ENCODE measurements around the gene TCF3.

The TCF3 gene

DNA sequence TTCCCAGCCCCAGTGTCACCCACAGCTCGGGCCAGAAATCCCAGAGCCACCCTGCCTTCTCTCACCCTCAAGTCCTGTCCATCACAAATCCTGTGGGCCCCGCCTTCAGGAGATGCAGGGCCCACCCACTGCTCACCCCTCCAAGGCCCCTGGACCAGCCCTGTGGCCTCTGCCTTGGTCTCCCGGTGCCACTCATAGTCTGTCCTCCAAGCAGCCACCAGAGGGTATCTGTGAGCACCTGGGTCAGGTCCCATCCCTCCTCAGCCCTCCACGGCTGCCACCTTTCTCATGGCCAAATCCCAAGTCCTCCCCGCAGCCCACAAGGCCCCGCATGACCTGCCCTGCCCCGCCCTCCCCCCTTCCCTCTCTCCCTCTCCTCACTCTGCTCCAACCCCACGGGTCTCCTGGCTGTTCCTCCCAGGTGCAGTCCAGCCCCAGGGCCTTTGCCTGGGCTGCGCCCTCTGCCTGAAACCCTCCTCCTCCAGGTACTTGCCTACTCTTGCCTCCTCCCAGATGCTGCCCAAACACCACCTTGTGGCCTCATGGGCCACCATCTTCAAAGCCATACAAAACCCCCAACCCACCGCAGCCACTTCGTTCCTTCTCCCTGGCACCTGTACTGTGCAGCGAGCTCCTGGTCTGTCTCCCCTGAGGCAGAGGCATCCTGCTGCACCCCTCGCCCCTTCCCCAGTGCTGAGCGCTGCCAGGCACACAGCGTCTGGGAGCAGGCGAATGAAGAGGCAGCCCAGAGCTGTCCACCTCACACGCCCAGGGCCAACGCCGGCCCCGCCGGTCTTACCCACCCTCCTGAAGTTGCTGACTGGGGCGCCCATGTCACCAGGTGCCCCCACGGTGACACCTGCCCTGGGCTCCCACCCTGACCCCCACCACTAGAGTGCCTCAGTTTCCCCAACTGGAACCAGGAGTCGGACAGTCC, 34.0 kb downstream of the TCF3 start:
- no peaks in the 10 kb centered on the region for H3F3A ChIP-seq (ENCODE audit: low read depth)
- no peaks in the 10 kb centered on the region for H3K9me3 ChIP-seq (ENCODE audit: insufficient read depth, low read depth, low read length)
- H3K79me2 ChIP-seq (ENCODE audit: insufficient read depth, low read length), result no peaks in the 10 kb centered on the region
- TF ChIP-seq, protein P1, sequence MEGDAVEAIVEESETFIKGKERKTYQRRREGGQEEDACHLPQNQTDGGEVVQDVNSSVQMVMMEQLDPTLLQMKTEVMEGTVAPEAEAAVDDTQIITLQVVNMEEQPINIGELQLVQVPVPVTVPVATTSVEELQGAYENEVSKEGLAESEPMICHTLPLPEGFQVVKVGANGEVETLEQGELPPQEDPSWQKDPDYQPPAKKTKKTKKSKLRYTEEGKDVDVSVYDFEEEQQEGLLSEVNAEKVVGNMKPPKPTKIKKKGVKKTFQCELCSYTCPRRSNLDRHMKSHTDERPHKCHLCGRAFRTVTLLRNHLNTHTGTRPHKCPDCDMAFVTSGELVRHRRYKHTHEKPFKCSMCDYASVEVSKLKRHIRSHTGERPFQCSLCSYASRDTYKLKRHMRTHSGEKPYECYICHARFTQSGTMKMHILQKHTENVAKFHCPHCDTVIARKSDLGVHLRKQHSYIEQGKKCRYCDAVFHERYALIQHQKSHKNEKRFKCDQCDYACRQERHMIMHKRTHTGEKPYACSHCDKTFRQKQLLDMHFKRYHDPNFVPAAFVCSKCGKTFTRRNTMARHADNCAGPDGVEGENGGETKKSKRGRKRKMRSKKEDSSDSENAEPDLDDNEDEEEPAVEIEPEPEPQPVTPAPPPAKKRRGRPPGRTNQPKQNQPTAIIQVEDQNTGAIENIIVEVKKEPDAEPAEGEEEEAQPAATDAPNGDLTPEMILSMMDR (conservative IDR thresholded peaks at IDR 0.05; ENCODE audit: low read length), result peak; percentile 50
- TF ChIP-seq EZH2phosphoT487 (IDR thresholded peaks at IDR 0.05; ENCODE audit: borderline replicate concordance), result no peak
- H3K9ac ChIP-seq (ENCODE audit: low read depth, low read length, poor library complexity, severe bottlenecking), result no peak overlapping the region
- no peaks in the 10 kb centered on the region for H3K4me1 ChIP-seq (ENCODE audit: insufficient read depth, low read length, poor library complexity, severe bottlenecking)
- H2AFZ ChIP-seq (ENCODE audit: low read length), result no peak overlapping the region
- no peaks in the 10 kb centered on the region for H3K27me3 ChIP-seq (ENCODE audit: insufficient read depth, low read length, poor library complexity, severe bottlenecking)
- H4K20me1 ChIP-seq (ENCODE audit: insufficient read depth, low read length, poor library complexity, severe bottlenecking), result peaks cover 16% of the 10 kb centered on the region
- H3K9me2 ChIP-seq (replicated peaks; ENCODE audit: low read depth, low read length), result no peaks in the 10 kb centered on the region
- no peak overlapping the region for H3K4me2 ChIP-seq (ENCODE audit: low read depth, low read length, poor library complexity, severe bottlenecking)
- no peak overlapping the region for H3K4me3 ChIP-seq (ENCODE audit: low read length, poor library complexity, severe bottlenecking)
- peaks cover 92% of the 10 kb centered on the region; the same call in 1 of the 2 replicates for H3K36me3 ChIP-seq (ENCODE audit: insufficient read depth, low read length)

DNA sequence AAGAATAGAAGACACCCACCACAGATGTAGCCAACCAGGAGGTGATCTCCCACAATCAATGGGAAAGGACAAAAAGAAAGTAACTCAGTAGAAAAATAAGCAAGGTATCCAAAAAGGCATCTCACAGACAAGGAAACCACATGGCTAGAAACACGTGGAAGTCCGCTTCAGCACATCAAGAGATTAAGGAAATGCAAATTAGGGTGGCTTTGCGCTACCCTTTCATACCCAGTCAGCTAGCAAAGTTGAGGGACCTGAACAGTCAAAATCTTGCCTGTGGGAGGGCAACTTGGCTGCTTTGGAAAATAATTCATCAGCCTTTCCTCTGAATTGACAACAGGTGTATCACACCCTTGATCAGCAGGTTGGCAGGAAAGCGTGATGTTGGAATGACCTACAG, 35.5 kb downstream of the TCF3 start:
- Histone ChIP-seq H3K4me3 (ENCODE audit: low read length, poor library complexity, severe bottlenecking) (no peak overlapping the region), H3K4me1 (ENCODE audit: insufficient read depth, low read length, poor library complexity, severe bottlenecking) (no peaks in the 10 kb centered on the region), H2AFZ (ENCODE audit: low read length) (no peak overlapping the region), H3K79me2 (ENCODE audit: insufficient read depth, low read length) (no peaks in the 10 kb centered on the region), H3K9me2 (replicated peaks; ENCODE audit: low read depth, low read length) (no peaks in the 10 kb centered on the region), H3K4me2 (ENCODE audit: low read depth, low read length, poor library complexity, severe bottlenecking) (no peak overlapping the region), H3K9me3 (ENCODE audit: insufficient read depth, low read depth, low read length) (no peaks in the 10 kb centered on the region), H3K9ac (ENCODE audit: low read depth, low read length, poor library complexity, severe bottlenecking) (no peak overlapping the region), H3F3A (ENCODE audit: low read depth) (no peaks in the 10 kb centered on the region), H3K27me3 (ENCODE audit: insufficient read depth, low read length, poor library complexity, severe bottlenecking) (no peaks in the 10 kb centered on the region), H3K36me3 (ENCODE audit: insufficient read depth, low read length) (peaks cover 95% of the 10 kb centered on the region; the same call in 1 of the 2 replicates), H4K20me1 (ENCODE audit: insufficient read depth, low read length, poor library complexity, severe bottlenecking) (peaks cover 16% of the 10 kb centered on the region)
- TF ChIP-seq, protein P1 (conservative IDR thresholded peaks at IDR 0.05; ENCODE audit: low read length), result no peak
- no peak for TF ChIP-seq EZH2phosphoT487 (IDR thresholded peaks at IDR 0.05; ENCODE audit: borderline replicate concordance)

DNA sequence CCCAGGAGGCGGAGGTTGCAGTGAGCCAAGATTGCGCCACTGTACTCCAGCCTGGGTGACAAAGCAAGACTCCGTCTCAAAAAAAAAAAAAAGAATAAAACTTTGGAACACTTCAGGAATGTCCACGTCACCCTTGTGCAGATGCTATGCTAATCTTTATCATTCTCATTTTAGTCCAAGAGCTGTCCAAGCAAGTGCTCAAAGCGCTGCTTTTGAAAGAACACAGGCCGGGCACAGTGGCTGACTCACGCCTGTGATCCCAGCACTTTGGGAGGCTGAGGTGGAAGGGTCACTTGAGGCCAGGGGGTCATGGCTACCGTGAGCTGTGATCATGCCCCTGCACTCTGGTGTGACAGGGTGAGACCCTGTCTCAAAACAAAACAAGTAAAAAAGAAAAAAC, 36.0 kb downstream of the TCF3 start:
- Histone ChIP-seq H4K20me1 (ENCODE audit: insufficient read depth, low read length, poor library complexity, severe bottlenecking) (peaks cover 16% of the 10 kb centered on the region), H2AFZ (ENCODE audit: low read length) (no peak overlapping the region), H3K4me3 (ENCODE audit: low read length, poor library complexity, severe bottlenecking) (no peak overlapping the region), H3K79me2 (ENCODE audit: insufficient read depth, low read length) (no peaks in the 10 kb centered on the region), H3K4me1 (ENCODE audit: insufficient read depth, low read length, poor library complexity, severe bottlenecking) (no peaks in the 10 kb centered on the region), H3K9me2 (replicated peaks; ENCODE audit: low read depth, low read length) (no peaks in the 10 kb centered on the region), H3K27me3 (ENCODE audit: insufficient read depth, low read length, poor library complexity, severe bottlenecking) (no peaks in the 10 kb centered on the region), H3K36me3 (ENCODE audit: insufficient read depth, low read length) (peaks cover 94% of the 10 kb centered on the region; the same call in 1 of the 2 replicates), H3K4me2 (ENCODE audit: low read depth, low read length, poor library complexity, severe bottlenecking) (no peak overlapping the region), H3K9me3 (ENCODE audit: insufficient read depth, low read depth, low read length) (no peaks in the 10 kb centered on the region), H3F3A (ENCODE audit: low read depth) (no peaks in the 10 kb centered on the region; the same call in 1 of the 2 replicates), H3K9ac (ENCODE audit: low read depth, low read length, poor library complexity, severe bottlenecking) (no peak overlapping the region)
- TF ChIP-seq, protein P1 (conservative IDR thresholded peaks at IDR 0.05; ENCODE audit: low read length), result no peak
- TF ChIP-seq EZH2phosphoT487 (IDR thresholded peaks at IDR 0.05; ENCODE audit: borderline replicate concordance), result no peak
